Neural progenitor cell (in vitro differentiated cells): ENCODE results near the gene CUTA. TPM values are rescaled to one million over a fixed set of nuclear protein-coding genes. Genes with fewer than 3 reads are reported as not detected.

Source experiments
- DNase-seq: peaks from one replicate; pipeline ENCODE4 v3.0.0-alpha.2; 2016; ENCODE audit warnings: low spot score
- H2AFZ ChIP-seq: fragments of 200-600 bp; sonication (generic); replicated peaks from 2 replicates; pipeline ENCODE4 v1.6.1; 2016; ENCODE audit warnings: antibody characterized with exemption
- H3F3A ChIP-seq: fragments of 200-600 bp; sonication (generic); 2 replicates; pipeline ENCODE4 v1.6.1; 2016; ENCODE audit warnings: antibody characterized with exemption, low read depth
- H3K27ac ChIP-seq: fragments of 200-600 bp; sonication (generic); 2 replicates; pipeline ENCODE4 v1.5.1; 2016; ENCODE audit warnings: mild to moderate bottlenecking
- H3K27me3 ChIP-seq: fragments of 200-600 bp; sonication (generic); 2 replicates; pipeline ENCODE4 v1.6.1; 2016; ENCODE audit warnings: mild to moderate bottlenecking, moderate library complexity
- H3K36me3 ChIP-seq: fragments of 200-600 bp; sonication (generic); 2 replicates; pipeline ENCODE4 v1.5.1; 2016
- H3K4me1 ChIP-seq: fragments of 200-600 bp; sonication (generic); 2 replicates; pipeline ENCODE4 v1.6.1; 2016; ENCODE audit warnings: mixed run types
- H3K4me2 ChIP-seq: fragments of 200-600 bp; sonication (generic); 2 replicates; pipeline ENCODE4 v1.6.1; 2016
- H3K4me3 ChIP-seq: fragments of 200-600 bp; sonication (generic); 2 replicates; pipeline ENCODE4 v1.5.1; 2016
- H3K79me2 ChIP-seq: fragments of 200-600 bp; sonication (generic); 2 replicates; pipeline ENCODE4 v1.6.1; 2016; ENCODE audit warnings: low read depth
- H3K9ac ChIP-seq: fragments of 200-600 bp; sonication (generic); 2 replicates; pipeline ENCODE4 v1.6.1; 2016
- H3K9me3 ChIP-seq: fragments of 200-600 bp; sonication (generic); 2 replicates; pipeline ENCODE4 v1.5.1; 2016; ENCODE audit warnings: low read depth
- H4K20me1 ChIP-seq: fragments of 200-600 bp; sonication (generic); 2 replicates; pipeline ENCODE4 v1.6.1; 2016; ENCODE audit warnings: low read depth
- H3K27ac Mint-ChIP-seq: 3 replicates; pipeline ENCODE4 v1.8.0; 2021; ENCODE audit warnings: mixed read lengths
- H3K27me3 Mint-ChIP-seq: 2 replicates; pipeline ENCODE4 v1.8.0; 2022; ENCODE audit warnings: low read depth, mild to moderate bottlenecking, inconsistent platforms, moderate library complexity, mixed read lengths; ENCODE audit not compliant: insufficient read depth
- H3K36me3 Mint-ChIP-seq: 3 replicates; pipeline ENCODE4 v1.8.0; 2021; ENCODE audit warnings: mixed read lengths
- H3K4me1 Mint-ChIP-seq: 3 replicates; pipeline ENCODE4 v1.8.0; 2021; ENCODE audit warnings: mixed read lengths
- H3K4me3 Mint-ChIP-seq: 3 replicates; pipeline ENCODE4 v1.8.0; 2021; ENCODE audit warnings: mild to moderate bottlenecking, moderate library complexity, mixed read lengths
- H3K9me3 Mint-ChIP-seq: 3 replicates; pipeline ENCODE4 v1.8.0; 2020; ENCODE audit warnings: mixed read lengths
- EZH2 ChIP-seq: fragments of 200-600 bp; sonication (generic); IDR thresholded peaks from 2 replicates; pipeline ENCODE4 v1.6.1; 2017; ENCODE audit warnings: antibody characterized with exemption, mild to moderate bottlenecking, moderate library complexity
- EZH2phosphoT487 ChIP-seq: fragments of 200-600 bp; sonication (generic); IDR thresholded peaks from 2 replicates; pipeline ENCODE4 v1.6.1; 2017; ENCODE audit warnings: antibody characterized with exemption
- total RNA-seq: library from RNA; depleted of rRNA; stranded (reverse); fragments of >200 nt; gene quantifications from 2 replicates; pipeline ENCODE4 v1.2.3, GENCODE V29; 2015; ENCODE audit warnings: low replicate concordance
- TF ChIP-seq, protein P1 (sequence below): fragments of 200-600 bp; sonication (generic); IDR thresholded peaks from 2 replicates; pipeline ENCODE4 v1.5.1; 2017; ENCODE audit warnings: antibody characterized with exemption, mild to moderate bottlenecking

Gene CUTA
- total RNA-seq, 1 donor from 2014 or later: 118 TPM

DNA sequence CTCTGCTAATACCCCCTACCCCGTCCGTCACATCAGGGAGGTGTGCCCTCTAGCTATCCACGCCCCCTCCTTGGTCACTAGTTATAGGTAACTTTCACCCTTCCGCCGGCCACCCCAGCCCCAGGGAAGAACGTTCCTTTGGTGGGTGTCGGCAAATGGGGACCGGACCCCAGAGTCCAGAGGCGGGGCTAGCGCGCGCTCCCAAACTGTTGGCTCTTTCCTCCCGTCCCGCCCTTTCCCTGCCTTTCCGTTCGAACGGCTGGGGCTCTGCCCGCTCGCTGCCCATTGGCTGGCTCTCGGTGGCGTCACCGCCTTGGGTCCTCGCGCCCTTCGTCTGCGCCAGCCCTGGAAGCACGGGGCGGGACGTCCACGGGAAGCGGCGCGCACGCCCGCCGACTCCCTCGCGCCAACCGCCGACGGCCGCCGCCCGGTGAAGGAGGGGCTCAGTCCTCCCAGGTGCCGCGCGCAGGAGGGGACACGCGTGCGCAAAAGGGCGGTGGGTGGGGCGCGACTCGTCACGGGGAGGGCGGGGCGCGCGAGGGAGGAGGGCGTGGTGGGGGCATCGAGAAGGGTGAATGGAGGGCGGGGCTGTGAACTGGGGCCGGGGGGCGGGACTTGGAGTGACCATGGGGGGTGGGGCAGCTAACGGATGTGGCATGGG lies 7.7 kb downstream of the CUTA start:
- Histone ChIP-seq H3K4me3 (peak overlapping the region; percentile 92), H3K9me3 (no peaks in the 10 kb centered on the region), H3F3A (peaks cover 67% of the 10 kb centered on the region), H3K79me2 (peaks cover 28% of the 10 kb centered on the region), H3K4me1 (peaks cover 4% of the 10 kb centered on the region), H3K9ac (no peak overlapping the region), H3K27ac (peak overlapping the region; percentile 83), H3K36me3 (peaks cover 10% of the 10 kb centered on the region), H3K27me3 (no peaks in the 10 kb centered on the region), H2AFZ (no peak overlapping the region), H3K4me2 (peak overlapping the region; percentile 82), H4K20me1 (peaks cover 21% of the 10 kb centered on the region)
- peak overlapping the region; percentile 88 for H3K4me3 Mint-ChIP-seq
- peak overlapping the region; percentile 92 for H3K27ac Mint-ChIP-seq
- H3K9me3 Mint-ChIP-seq: no peaks in the 10 kb centered on the region
- H3K27me3 Mint-ChIP-seq: peaks cover 6% of the 10 kb centered on the region
- no peak for TF ChIP-seq EZH2
- TF ChIP-seq, protein P1, sequence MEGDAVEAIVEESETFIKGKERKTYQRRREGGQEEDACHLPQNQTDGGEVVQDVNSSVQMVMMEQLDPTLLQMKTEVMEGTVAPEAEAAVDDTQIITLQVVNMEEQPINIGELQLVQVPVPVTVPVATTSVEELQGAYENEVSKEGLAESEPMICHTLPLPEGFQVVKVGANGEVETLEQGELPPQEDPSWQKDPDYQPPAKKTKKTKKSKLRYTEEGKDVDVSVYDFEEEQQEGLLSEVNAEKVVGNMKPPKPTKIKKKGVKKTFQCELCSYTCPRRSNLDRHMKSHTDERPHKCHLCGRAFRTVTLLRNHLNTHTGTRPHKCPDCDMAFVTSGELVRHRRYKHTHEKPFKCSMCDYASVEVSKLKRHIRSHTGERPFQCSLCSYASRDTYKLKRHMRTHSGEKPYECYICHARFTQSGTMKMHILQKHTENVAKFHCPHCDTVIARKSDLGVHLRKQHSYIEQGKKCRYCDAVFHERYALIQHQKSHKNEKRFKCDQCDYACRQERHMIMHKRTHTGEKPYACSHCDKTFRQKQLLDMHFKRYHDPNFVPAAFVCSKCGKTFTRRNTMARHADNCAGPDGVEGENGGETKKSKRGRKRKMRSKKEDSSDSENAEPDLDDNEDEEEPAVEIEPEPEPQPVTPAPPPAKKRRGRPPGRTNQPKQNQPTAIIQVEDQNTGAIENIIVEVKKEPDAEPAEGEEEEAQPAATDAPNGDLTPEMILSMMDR: no peak
- TF ChIP-seq EZH2phosphoT487: no peak
- H3K4me1 Mint-ChIP-seq: peaks cover 31% of the 10 kb centered on the region
- peaks cover 31% of the 10 kb centered on the region for H3K36me3 Mint-ChIP-seq
- peak; percentile 99 for DNase-seq

- H3K36me3 Mint-ChIP-seq: peaks cover 30% of the 10 kb centered on the region
Observed at GRCh38 chr6:33407132-33407718, 10.7 kb downstream of the CUTA start.

GRCh38 chr6:33406126-33406525 lies 11.8 kb downstream of the CUTA start:
- H3K79me2 ChIP-seq: peaks cover 19% of the 10 kb centered on the region
- H3K9me3 ChIP-seq: no peaks in the 10 kb centered on the region
- H3K9me3 Mint-ChIP-seq: no peaks in the 10 kb centered on the region
- TF ChIP-seq, protein P1: no peak
- TF ChIP-seq EZH2phosphoT487: no peak
- no peak for TF ChIP-seq EZH2
- no peaks in the 10 kb centered on the region for H4K20me1 ChIP-seq
- H3K36me3 ChIP-seq: peaks cover 10% of the 10 kb centered on the region
- H3F3A ChIP-seq: peaks cover 35% of the 10 kb centered on the region
- H3K4me2 ChIP-seq: no peak overlapping the region
- no peak overlapping the region for H3K4me3 ChIP-seq
- no peaks in the 10 kb centered on the region for H3K4me1 ChIP-seq
- H3K27me3 Mint-ChIP-seq: no peaks in the 10 kb centered on the region
- no peak overlapping the region for H3K9ac ChIP-seq
- H3K4me3 Mint-ChIP-seq: no peak overlapping the region
- no peak overlapping the region for H3K27ac ChIP-seq
- no peak overlapping the region for H2AFZ ChIP-seq
- peaks cover 26% of the 10 kb centered on the region for H3K36me3 Mint-ChIP-seq
- no peaks in the 10 kb centered on the region for H3K27me3 ChIP-seq
- no peak overlapping the region for H3K27ac Mint-ChIP-seq
- no peak for DNase-seq
- peaks cover 10% of the 10 kb centered on the region for H3K4me1 Mint-ChIP-seq

More at GRCh38 chr6:33407132-33407718, 10.7 kb downstream of the CUTA start:
- Mint-ChIP-seq H3K9me3 (no peaks in the 10 kb centered on the region), H3K27me3 (peaks cover 6% of the 10 kb centered on the region), H3K4me1 (peaks cover 15% of the 10 kb centered on the region), H3K4me3 (no peak overlapping the region), H3K27ac (no peak overlapping the region)
- H3K9ac ChIP-seq: no peak overlapping the region
- H2AFZ ChIP-seq: no peak overlapping the region
- no peak overlapping the region for H3K4me2 ChIP-seq
- peaks cover 45% of the 10 kb centered on the region for H3F3A ChIP-seq
- no peaks in the 10 kb centered on the region for H3K27me3 ChIP-seq
- H3K4me3 ChIP-seq: no peak overlapping the region
- H3K9me3 ChIP-seq: no peaks in the 10 kb centered on the region
- no peak for DNase-seq
- H3K36me3 ChIP-seq: peaks cover 10% of the 10 kb centered on the region
- peaks cover 4% of the 10 kb centered on the region for H3K4me1 ChIP-seq
- no peak overlapping the region for H3K27ac ChIP-seq
- H3K79me2 ChIP-seq: peaks cover 19% of the 10 kb centered on the region
- H4K20me1 ChIP-seq: no peaks in the 10 kb centered on the region
- no peak for TF ChIP-seq EZH2phosphoT487
- TF ChIP-seq, protein P1: peak; percentile 19
- TF ChIP-seq EZH2: no peak
